Spleen (tissue), 7 donors: ENCODE results near the gene PTPRG.

Experiments
- POLR2A ChIP-seq, 3 donors: fragments of 450-650 bp; IDR thresholded peaks; one replicate each; pipeline ENCODE4 v1.5.1; 2017; ENCODE audit warnings: antibody characterized with exemption in 3 of 3, mild to moderate bottlenecking in 1 of 3
- POLR2AphosphoS5 ChIP-seq, 3 donors: sonication (generic); formaldehyde crosslinking; IDR thresholded peaks; one replicate each; pipeline ENCODE4 v1.5.1; 2017; ENCODE audit warnings: antibody characterized with exemption in 3 of 3
- TF ChIP-seq, protein P1 (sequence below), 11 experiments: fragments of 200-600 bp in 7 of 11; fragments of 450-650 bp in 4 of 11; sonication (generic) in 4 of 11; IDR thresholded peaks in 8 of 11; conservative IDR thresholded peaks in 3 of 11; 1 replicate in 7 of 11; 2 replicates in 4 of 11; pipeline versions ENCODE4 v1.4.0 to v1.8.0; 2016 to 2021; ENCODE audit warnings: antibody characterized with exemption in 11 of 11, inconsistent platforms in 4 of 11, mild to moderate bottlenecking in 1 of 11
- donor health status: DM: no; HTN: no; CAD: no; lungs with moderate emphysema.
- donor health status: DM: no; HTN: no; CAD: no.
- donor health status: DM: no; HTN: no; CAD: no.

GRCh38 chr3:61580982-61581643, 19.7 kb downstream of the PTPRG start:
- TF ChIP-seq, protein P1, sequence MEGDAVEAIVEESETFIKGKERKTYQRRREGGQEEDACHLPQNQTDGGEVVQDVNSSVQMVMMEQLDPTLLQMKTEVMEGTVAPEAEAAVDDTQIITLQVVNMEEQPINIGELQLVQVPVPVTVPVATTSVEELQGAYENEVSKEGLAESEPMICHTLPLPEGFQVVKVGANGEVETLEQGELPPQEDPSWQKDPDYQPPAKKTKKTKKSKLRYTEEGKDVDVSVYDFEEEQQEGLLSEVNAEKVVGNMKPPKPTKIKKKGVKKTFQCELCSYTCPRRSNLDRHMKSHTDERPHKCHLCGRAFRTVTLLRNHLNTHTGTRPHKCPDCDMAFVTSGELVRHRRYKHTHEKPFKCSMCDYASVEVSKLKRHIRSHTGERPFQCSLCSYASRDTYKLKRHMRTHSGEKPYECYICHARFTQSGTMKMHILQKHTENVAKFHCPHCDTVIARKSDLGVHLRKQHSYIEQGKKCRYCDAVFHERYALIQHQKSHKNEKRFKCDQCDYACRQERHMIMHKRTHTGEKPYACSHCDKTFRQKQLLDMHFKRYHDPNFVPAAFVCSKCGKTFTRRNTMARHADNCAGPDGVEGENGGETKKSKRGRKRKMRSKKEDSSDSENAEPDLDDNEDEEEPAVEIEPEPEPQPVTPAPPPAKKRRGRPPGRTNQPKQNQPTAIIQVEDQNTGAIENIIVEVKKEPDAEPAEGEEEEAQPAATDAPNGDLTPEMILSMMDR (IDR thresholded peaks at IDR 0.05 in 8 of 11, conservative IDR thresholded peaks at IDR 0.05 in 3 of 11): no peak
- TF ChIP-seq POLR2AphosphoS5 (IDR thresholded peaks at IDR 0.05) (no peak), POLR2A (IDR thresholded peaks at IDR 0.05) (no peak)
